ENCODE results near the gene OR8B8. TPM values are rescaled to one million over a fixed set of nuclear protein-coding genes. Genes with fewer than 3 reads are reported as not detected.

The OR8B8 gene
- total RNA-seq, 4 donors from 2014 or later, result not detected

GRCh38 chr11:124442442-124442841, 3.1 kb downstream of the OR8B8 start:
- H3K9me3 ChIP-seq, result no peaks in the 10 kb centered on the region
- no peaks in the 10 kb centered on the region for H3K36me3 ChIP-seq
- no peak overlapping the region for H3K4me3 ChIP-seq
- TF ChIP-seq CTCF (IDR thresholded peaks at IDR 0.05) (no peak), EP300 (IDR thresholded peaks at IDR 0.05) (no peak), POLR2A (IDR thresholded peaks at IDR 0.05) (no peak)
- no peaks in the 10 kb centered on the region for H3K27me3 ChIP-seq
- H3K27ac ChIP-seq, result no peak overlapping the region
- 26 to 37% methylated on average over 6 of the region's 6 CpGs for WGBS, 2 donors
- no peak for DNase-seq (ENCODE audit: low spot score in 2 of 2)
- H3K4me1 ChIP-seq, result no peaks in the 10 kb centered on the region

- Histone ChIP-seq H3K36me3 (no peaks in the 10 kb centered on the region), H3K4me1 (no peaks in the 10 kb centered on the region), H3K27ac (no peak overlapping the region), H3K4me3 (no peak overlapping the region), H3K27me3 (no peaks in the 10 kb centered on the region), H3K9me3 (no peaks in the 10 kb centered on the region)
- TF ChIP-seq EP300 (IDR thresholded peaks at IDR 0.05) (no peak), POLR2A (IDR thresholded peaks at IDR 0.05) (no peak), CTCF (IDR thresholded peaks at IDR 0.05) (no peak)
- no peak for DNase-seq (ENCODE audit: low spot score in 2 of 2)
- 81 to 92% methylated on average over 5 to 7 of the region's 7 CpGs for WGBS, 2 donors
Observed at GRCh38 chr11:124441519-124441918, 4.0 kb downstream of the OR8B8 start.

- TF ChIP-seq CTCF (IDR thresholded peaks at IDR 0.05), result no peak
- no peak for TF ChIP-seq POLR2A (IDR thresholded peaks at IDR 0.05)
- TF ChIP-seq EP300 (IDR thresholded peaks at IDR 0.05), result no peak
- H3K27me3 ChIP-seq, result no peaks in the 10 kb centered on the region
- 71 to 83% methylated on average over 5 of the region's 5 CpGs for WGBS, 2 donors
- no peak overlapping the region for H3K27ac ChIP-seq
- no peaks in the 10 kb centered on the region for H3K4me1 ChIP-seq
- H3K36me3 ChIP-seq, result no peaks in the 10 kb centered on the region
- H3K9me3 ChIP-seq, result no peaks in the 10 kb centered on the region
- no peak for DNase-seq (ENCODE audit: low spot score in 2 of 2)
- no peak overlapping the region for H3K4me3 ChIP-seq
Observed at GRCh38 chr11:124441081-124441480, 4.4 kb downstream of the OR8B8 start.

GRCh38 chr11:124440608-124441007, 4.9 kb downstream of the OR8B8 start:
- no peak overlapping the region for H3K27ac ChIP-seq
- no peaks in the 10 kb centered on the region for H3K9me3 ChIP-seq
- H3K4me3 ChIP-seq, result no peak overlapping the region
- no peaks in the 10 kb centered on the region for H3K36me3 ChIP-seq
- 79 to 90% methylated on average over 4 of the region's 4 CpGs for WGBS, 2 donors
- H3K4me1 ChIP-seq, result no peaks in the 10 kb centered on the region
- TF ChIP-seq EP300 (IDR thresholded peaks at IDR 0.05) (no peak), POLR2A (IDR thresholded peaks at IDR 0.05) (no peak), CTCF (IDR thresholded peaks at IDR 0.05) (no peak)
- DNase-seq (ENCODE audit: low spot score in 2 of 2), result no peak
- no peaks in the 10 kb centered on the region for H3K27me3 ChIP-seq

GRCh38 chr11:124434699-124435098, 10.8 kb downstream of the OR8B8 start:
- Histone ChIP-seq H3K4me1 (no peaks in the 10 kb centered on the region), H3K27ac (no peak overlapping the region), H3K36me3 (no peaks in the 10 kb centered on the region), H3K9me3 (peaks cover 0 to 5% (median 0%) of the 10 kb centered on the region in 4 donors), H3K4me3 (no peak overlapping the region), H3K27me3 (no peaks in the 10 kb centered on the region)
- 76 to 88% methylated on average over 2 of the region's 2 CpGs for WGBS, 2 donors
- TF ChIP-seq CTCF (IDR thresholded peaks at IDR 0.05), result no peak
- TF ChIP-seq EP300 (IDR thresholded peaks at IDR 0.05), result no peak
- no peak for TF ChIP-seq POLR2A (IDR thresholded peaks at IDR 0.05)
- no peak for DNase-seq (ENCODE audit: low spot score in 2 of 2)

Data from tibial nerve (tissue), 4 donors.